C4-2B (cell line): ENCODE results near the gene CYSTM1.

Experiments used
- ZFX ChIP-seq: fragments of 450-650 bp; IDR thresholded peaks from 2 replicates; pipeline ENCODE4 v1.6.1; 2017
- TF ChIP-seq, protein P1 (sequence below): fragments of 450-650 bp; conservative IDR thresholded peaks from 2 replicates; pipeline ENCODE4 v1.5.1; 2017; ENCODE audit warnings: mild to moderate bottlenecking

DNA sequence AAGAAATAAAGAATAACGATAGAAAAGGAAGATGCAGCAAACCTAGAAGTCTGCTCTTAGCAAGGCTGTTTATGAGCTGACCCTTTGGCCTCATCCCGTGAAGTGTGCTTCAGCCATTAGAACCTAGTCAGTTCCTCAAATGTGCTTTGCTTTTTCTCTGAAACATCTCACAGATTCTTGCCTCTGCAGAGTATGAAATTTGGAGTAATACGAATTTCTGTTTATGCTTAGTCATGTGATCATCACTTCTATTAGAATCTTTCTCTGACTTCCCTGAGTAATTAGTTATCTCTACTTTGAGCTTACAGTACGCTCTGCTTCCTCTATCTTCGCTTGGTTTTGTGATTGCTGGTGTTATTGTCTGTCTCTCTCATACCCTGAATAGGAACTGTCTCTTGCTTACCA is 11.3 kb downstream of the CYSTM1 start:
- TF ChIP-seq, protein P1, sequence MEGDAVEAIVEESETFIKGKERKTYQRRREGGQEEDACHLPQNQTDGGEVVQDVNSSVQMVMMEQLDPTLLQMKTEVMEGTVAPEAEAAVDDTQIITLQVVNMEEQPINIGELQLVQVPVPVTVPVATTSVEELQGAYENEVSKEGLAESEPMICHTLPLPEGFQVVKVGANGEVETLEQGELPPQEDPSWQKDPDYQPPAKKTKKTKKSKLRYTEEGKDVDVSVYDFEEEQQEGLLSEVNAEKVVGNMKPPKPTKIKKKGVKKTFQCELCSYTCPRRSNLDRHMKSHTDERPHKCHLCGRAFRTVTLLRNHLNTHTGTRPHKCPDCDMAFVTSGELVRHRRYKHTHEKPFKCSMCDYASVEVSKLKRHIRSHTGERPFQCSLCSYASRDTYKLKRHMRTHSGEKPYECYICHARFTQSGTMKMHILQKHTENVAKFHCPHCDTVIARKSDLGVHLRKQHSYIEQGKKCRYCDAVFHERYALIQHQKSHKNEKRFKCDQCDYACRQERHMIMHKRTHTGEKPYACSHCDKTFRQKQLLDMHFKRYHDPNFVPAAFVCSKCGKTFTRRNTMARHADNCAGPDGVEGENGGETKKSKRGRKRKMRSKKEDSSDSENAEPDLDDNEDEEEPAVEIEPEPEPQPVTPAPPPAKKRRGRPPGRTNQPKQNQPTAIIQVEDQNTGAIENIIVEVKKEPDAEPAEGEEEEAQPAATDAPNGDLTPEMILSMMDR, result no peak
- TF ChIP-seq ZFX, result no peak
